Mesodermal cell (in vitro differentiated cells): Measurements from ENCODE around the gene LUC7L.

Experiments used
- H3K27ac ChIP-seq: 2 replicates; pipeline ENCODE4 v1.7.0; 2013; ENCODE audit warnings: mild to moderate bottlenecking, low read depth, low read length, moderate library complexity; ENCODE audit not compliant: severe bottlenecking
- H3K36me3 ChIP-seq: 2 replicates; pipeline ENCODE4 v1.7.1; 2013; ENCODE audit warnings: mild to moderate bottlenecking, low read length, moderate library complexity; ENCODE audit not compliant: control insufficient read depth, insufficient read depth
- H3K4me1 ChIP-seq: one replicate; pipeline ENCODE4 v1.7.1; 2013; ENCODE audit warnings: mild to moderate bottlenecking, low read length; ENCODE audit not compliant: insufficient read depth, control insufficient read depth, poor library complexity, severe bottlenecking
- H3K4me3 ChIP-seq: 2 replicates; pipeline ENCODE4 v1.7.0; 2013; ENCODE audit warnings: low read length, control low read depth, mild to moderate bottlenecking; ENCODE audit not compliant: insufficient read depth, poor library complexity, severe bottlenecking; ENCODE audit errors: extremely low read depth
- H3K9me3 ChIP-seq: 2 replicates; pipeline ENCODE4 v1.7.1; 2013; ENCODE audit warnings: mild to moderate bottlenecking, low read length, moderate library complexity; ENCODE audit not compliant: control insufficient read depth
- WGBS, 2 experiments: methylation state at CpG; one replicate each; pipeline ENCODE4 v1.1.5; 2013; ENCODE audit warnings: missing lambda C conversion rate in 2 of 2; ENCODE audit not compliant: insufficient coverage in 2 of 2; 5-methylcytosine and 5-hydroxymethylcytosine counted together

The LUC7L gene

DNA sequence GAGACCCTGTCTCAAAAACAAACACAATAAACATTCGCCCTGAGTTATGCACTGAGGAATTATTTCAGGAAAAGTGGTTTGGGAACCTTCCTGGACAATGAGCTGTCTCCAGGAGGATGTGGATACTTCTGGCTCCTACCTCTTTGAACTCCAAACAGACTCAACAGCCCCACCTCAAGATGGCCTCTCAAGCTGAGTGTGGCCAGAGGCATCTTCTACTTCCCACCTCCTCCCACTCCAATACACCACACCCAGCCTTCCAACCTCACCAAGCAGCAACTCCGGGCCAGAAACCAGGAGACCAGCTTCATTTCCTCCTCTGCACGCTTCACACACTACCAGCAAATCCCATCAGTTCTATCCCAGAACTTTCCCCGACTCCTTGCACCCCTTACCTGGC lies 37.4 kb downstream of the LUC7L start:
- no peak overlapping the region for H3K27ac ChIP-seq
- no peaks in the 10 kb centered on the region for H3K9me3 ChIP-seq
- 96 to 100% methylated on average over 4 of the region's 4 CpGs for WGBS, 2 experiments
- peaks cover 92% of the 10 kb centered on the region for H3K36me3 ChIP-seq
- H3K4me3 ChIP-seq: no peak overlapping the region
- H3K4me1 ChIP-seq: peaks cover 3% of the 10 kb centered on the region

DNA sequence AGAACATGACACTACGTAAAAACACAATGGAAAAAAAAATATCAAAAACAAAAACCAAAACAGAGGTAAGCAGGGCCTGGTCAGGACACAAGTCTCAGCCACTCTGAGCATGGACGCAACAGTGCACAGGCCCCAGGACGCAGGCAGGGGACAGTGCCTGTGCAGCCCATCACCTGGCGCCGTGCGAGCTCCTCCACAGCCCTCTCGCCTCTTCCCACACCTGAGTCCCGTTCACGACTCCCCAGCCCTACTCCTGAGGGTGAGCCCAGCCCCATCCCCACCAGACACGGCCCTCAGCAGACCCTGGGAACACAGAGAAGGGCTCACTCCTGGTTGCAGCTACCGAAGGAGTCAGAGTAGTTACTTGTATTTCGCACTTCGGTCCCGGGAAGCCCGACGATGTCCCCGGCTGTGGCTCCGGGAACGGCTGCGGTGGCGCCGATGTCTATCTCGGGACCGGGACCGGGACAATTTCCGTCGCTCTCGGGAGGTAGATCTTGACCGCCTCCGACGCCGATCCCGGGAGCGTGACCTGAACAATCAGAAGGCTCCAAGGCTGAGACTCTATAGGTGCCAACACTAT lies 39.6 kb downstream of the LUC7L start:
- Histone ChIP-seq H3K4me1 (peaks cover 3% of the 10 kb centered on the region), H3K36me3 (peaks cover 83% of the 10 kb centered on the region), H3K27ac (no peak overlapping the region), H3K4me3 (no peak overlapping the region), H3K9me3 (no peaks in the 10 kb centered on the region)
- 98% methylated on average over 27 to 34 of the region's 34 CpGs for WGBS, 2 experiments

DNA sequence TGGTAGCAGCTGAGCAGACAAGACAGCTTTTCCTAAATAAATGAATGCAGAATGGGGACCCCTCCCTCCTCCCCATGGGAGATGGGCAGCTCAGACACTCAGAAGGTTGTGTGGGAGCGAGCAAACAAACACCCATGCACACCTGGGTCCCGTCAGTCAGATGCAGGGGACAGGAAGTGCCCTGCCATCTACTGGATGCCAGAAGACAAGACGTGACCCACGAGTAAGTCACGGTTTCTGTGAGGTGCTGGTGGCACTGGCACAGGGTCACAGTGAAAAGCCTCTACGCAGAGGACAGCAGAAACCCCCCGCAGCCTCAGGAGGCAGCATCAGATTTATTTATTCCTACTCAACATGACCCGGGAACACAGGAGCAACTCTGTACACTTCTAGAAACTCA lies 40.6 kb downstream of the LUC7L start:
- Histone ChIP-seq H3K9me3 (no peaks in the 10 kb centered on the region), H3K27ac (no peak overlapping the region), H3K4me3 (no peak overlapping the region), H3K4me1 (peaks cover 3% of the 10 kb centered on the region), H3K36me3 (peaks cover 83% of the 10 kb centered on the region)
- 84 to 92% methylated on average over 5 to 6 of the region's 8 CpGs for WGBS, 2 experiments

DNA sequence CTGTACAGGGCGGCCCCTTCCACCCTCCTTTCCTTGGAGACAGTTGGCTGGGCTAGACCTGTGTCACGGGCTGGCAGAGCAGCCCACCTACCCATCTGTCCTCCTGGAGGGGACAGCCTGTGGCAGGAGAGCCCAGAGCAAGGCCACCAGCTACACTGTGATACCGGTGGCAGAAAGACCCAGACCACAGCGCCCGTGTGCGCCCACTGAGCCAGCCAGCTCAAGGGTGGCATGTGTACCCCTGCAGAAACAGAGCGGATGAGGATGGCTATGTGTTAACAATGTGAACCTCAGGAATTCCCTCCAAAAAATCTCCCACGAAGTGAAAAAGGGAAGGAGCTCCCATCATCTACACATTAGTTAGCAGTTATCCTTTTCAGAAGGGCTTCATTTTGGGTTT lies 41.9 kb downstream of the LUC7L start:
- no peak overlapping the region for H3K4me3 ChIP-seq
- WGBS, 2 experiments: 97 to 98% methylated on average over 5 to 6 of the region's 8 CpGs
- H3K36me3 ChIP-seq: peaks cover 72% of the 10 kb centered on the region
- no peak overlapping the region for H3K27ac ChIP-seq
- no peaks in the 10 kb centered on the region for H3K9me3 ChIP-seq
- peaks cover 3% of the 10 kb centered on the region for H3K4me1 ChIP-seq

DNA sequence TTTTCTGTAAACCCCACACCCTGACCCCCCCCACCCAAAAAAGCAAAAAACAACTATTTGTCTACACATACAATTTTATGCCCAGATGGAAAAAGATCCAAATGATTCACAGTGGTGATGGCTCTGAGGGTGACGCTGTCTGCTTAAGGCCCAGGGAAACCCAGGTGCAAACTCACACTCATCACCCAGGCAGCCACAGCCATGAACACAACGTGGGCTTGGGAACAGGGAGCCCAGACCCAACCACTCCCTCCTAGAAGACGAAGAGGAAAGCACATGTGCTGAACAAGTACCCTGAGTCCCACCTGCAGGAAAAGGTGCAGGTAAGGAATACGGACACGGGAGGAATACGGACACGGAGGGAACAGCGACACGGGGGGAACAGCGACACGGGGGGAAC lies 43.6 kb downstream of the LUC7L start:
- no peak overlapping the region for H3K27ac ChIP-seq
- H3K9me3 ChIP-seq: no peaks in the 10 kb centered on the region
- H3K36me3 ChIP-seq: peaks cover 55% of the 10 kb centered on the region
- 89 to 100% methylated on average over 1 to 2 of the region's 11 CpGs for WGBS, 2 experiments
- no peaks in the 10 kb centered on the region for H3K4me1 ChIP-seq
- no peak overlapping the region for H3K4me3 ChIP-seq

DNA sequence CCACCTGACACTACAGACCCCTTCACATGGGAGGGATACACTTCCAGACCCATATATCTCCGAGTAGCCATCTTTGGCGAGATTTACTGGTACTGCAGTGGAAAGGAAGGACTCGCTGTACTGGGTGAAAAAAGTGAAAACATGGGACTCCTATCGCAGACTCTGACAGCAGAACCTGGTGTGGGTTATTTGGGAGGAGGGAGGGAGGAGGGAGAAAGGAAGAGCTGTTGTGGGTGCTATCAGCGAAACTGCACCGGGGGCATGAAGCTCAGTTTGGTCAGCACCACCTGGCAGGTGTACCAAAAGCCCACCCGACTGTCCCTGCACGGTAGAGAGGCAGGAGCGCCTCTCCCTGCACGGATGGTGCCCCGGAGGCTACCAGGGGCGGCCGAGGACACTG lies 44.0 kb downstream of the LUC7L start:
- Histone ChIP-seq H3K9me3 (no peaks in the 10 kb centered on the region), H3K36me3 (peaks cover 51% of the 10 kb centered on the region), H3K27ac (no peak overlapping the region), H3K4me3 (no peak overlapping the region), H3K4me1 (no peaks in the 10 kb centered on the region)
- 96 to 97% methylated on average over 11 to 12 of the region's 13 CpGs for WGBS, 2 experiments

DNA sequence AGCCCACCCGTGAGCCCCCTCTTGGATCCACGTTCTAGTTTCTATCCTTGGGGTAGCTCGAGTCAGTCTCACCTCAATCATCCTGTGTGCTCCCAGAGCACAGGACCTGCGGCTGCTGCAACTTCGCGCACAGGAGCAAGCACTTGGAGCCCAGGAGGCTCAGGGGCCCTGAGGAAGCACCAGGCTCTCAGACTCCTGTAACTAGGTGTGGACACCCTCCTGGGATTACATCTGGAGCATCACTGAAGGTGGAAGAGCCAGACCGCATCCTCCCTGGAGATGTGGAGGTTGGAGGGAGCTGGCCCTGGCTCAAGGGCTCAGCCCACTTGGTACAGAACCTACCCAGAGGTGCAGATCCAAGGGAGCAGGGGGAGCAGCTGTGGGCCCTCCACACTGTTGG lies 46.2 kb downstream of the LUC7L start:
- Histone ChIP-seq H3K9me3 (no peaks in the 10 kb centered on the region), H3K27ac (no peak overlapping the region), H3K4me1 (no peaks in the 10 kb centered on the region), H3K36me3 (peaks cover 28% of the 10 kb centered on the region), H3K4me3 (no peak overlapping the region)
- WGBS, 2 experiments: 91 to 97% methylated on average over 5 to 6 of the region's 7 CpGs

DNA sequence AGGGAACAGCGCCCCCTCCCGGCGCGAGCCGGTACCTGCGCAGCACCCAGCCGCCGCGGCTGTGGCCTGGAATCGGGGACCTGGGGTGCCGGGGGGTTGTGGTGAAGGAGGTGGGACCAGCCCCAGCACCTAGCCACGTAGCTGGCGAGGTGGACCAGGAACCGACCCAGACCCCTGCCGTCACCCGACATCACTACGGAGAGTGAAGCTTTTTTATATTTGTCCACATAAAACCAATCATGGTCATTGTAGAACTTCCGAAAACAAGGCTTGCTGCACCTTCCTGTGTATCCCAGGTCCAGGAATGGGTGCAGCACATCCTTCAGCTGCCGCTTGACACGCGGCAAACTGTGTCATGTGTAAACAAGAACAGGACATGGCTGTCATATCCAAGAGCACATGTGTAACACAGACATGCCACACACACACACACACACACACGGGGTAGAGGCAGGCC lies 47.7 kb downstream of the LUC7L start:
- WGBS, 2 experiments: 27 to 30% methylated on average over 16 to 19 of the region's 22 CpGs
- Histone ChIP-seq H3K4me1 (no peaks in the 10 kb centered on the region), H3K4me3 (no peak overlapping the region), H3K36me3 (peaks cover 19% of the 10 kb centered on the region), H3K9me3 (no peaks in the 10 kb centered on the region), H3K27ac (no peak overlapping the region)

DNA sequence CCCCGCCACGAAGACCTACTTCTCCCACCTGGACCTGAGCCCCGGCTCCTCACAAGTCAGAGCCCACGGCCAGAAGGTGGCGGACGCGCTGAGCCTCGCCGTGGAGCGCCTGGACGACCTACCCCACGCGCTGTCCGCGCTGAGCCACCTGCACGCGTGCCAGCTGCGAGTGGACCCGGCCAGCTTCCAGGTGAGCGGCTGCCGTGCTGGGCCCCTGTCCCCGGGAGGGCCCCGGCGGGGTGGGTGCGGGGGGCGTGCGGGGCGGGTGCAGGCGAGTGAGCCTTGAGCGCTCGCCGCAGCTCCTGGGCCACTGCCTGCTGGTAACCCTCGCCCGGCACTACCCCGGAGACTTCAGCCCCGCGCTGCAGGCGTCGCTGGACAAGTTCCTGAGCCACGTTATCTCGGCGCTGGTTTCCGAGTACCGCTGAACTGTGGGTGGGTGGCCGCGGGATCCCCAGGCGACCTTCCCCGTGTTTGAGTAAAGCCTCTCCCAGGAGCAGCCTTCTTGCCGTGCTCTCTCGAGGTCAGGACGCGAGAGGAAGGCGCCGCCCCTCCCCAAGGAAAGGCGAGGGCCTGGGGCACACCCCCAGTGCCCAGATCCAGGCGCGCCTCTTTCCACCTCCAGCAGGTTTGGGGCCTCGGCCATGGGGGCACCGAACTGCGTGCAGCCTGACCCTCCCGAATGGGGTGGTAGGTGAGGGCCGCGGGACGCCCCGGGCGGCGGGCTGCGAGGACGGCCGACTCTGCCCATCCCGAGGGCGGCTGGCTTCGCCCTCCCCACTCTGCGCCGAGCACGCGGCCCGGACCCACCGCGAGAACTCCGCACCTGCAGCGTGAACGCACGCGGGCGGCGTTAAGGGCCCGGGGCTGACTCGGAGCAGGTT lies 48.3 kb downstream of the LUC7L start:
- Histone ChIP-seq H3K4me3 (peak overlapping the region; percentile 33), H3K9me3 (no peaks in the 10 kb centered on the region), H3K4me1 (no peaks in the 10 kb centered on the region), H3K36me3 (peaks cover 19% of the 10 kb centered on the region), H3K27ac (no peak overlapping the region)
- WGBS, 2 experiments: 6 to 7% methylated on average over 42 to 75 of the region's 89 CpGs

DNA sequence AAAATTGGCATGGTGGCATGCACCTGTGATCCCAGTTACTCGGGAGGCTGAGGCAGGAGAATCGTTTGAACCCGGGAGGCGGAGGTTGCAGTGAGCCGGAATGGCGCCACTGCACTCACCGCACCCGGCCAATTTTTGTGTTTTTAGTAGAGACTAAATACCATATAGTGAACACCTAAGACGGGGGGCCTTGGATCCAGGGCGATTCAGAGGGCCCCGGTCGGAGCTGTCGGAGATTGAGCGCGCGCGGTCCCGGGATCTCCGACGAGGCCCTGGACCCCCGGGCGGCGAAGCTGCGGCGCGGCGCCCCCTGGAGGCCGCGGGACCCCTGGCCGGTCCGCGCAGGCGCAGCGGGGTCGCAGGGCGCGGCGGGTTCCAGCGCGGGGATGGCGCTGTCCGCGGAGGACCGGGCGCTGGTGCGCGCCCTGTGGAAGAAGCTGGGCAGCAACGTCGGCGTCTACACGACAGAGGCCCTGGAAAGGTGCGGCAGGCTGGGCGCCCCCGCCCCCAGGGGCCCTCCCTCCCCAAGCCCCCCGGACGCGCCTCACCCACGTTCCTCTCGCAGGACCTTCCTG lies 49.1 kb downstream of the LUC7L start, which contains the start of gene HBQ1:
Gene HBQ1 (plus strand): TSS at position 359 of the 575 bp plus-strand sequence. CDS start 28 bp downstream, at position 387.
- Histone ChIP-seq H3K4me1 (no peaks in the 10 kb centered on the region), H3K27ac (no peak within 1 kb of the TSS), H3K36me3 (peaks cover 13% of the 10 kb centered on the region), H3K4me3 (peak within 1 kb of the TSS; percentile 33), H3K9me3 (no peaks in the 10 kb centered on the region)
- WGBS, 2 experiments: 2 to 8% methylated on average over 23 to 51 of the region's 59 CpGs
